HEK293 (cell line): Measurements from ENCODE around the gene CHCHD6.

Experiments used
- CTCF ChIA-PET: fragments of 350-600 bp; formaldehyde crosslinking; extraction: SDS; loops from one replicate; lab custom pipeline; 2021; ENCODE audit warnings: antibody characterized with exemption; lab: Yijun Ruan, JAX
- POLR2A ChIA-PET: fragments of 300-600 bp; formaldehyde crosslinking; extraction: SDS; loops from one replicate; lab custom pipeline; 2020; ENCODE audit warnings: antibody characterized with exemption, inconsistent platforms; lab: Yijun Ruan, JAX
- H3K27ac ChIP-seq: fragments of 200-500 bp; sonication (Bioruptor generic); 2 replicates; pipeline ENCODE4 v1.5.1; 2014; ENCODE audit warnings: low read depth, low read length, control low read depth, inconsistent platforms; ENCODE audit errors: extremely low read depth
- H3K36me3 ChIP-seq, 2 experiments: fragments of 200-500 bp in 1 of 2; sonication (Bioruptor generic) in 1 of 2; 1 replicate in 1 of 2; 2 replicates in 1 of 2; pipeline ENCODE4 v1.5.1; 2014 to 2017; ENCODE audit warnings: inconsistent platforms in 2 of 2, low read length in 2 of 2; ENCODE audit not compliant: control insufficient read depth in 2 of 2, insufficient read depth in 1 of 2
- H3K4me1 ChIP-seq: fragments of 200-500 bp; sonication (Bioruptor generic); 2 replicates; pipeline ENCODE4 v1.5.1; 2014; ENCODE audit warnings: mild to moderate bottlenecking, low read length, inconsistent platforms; ENCODE audit not compliant: control insufficient read depth, insufficient read depth
- H3K4me3 ChIP-seq: 2 replicates; pipeline ENCODE4 v1.5.1; 2011; ENCODE audit warnings: low read depth, mild to moderate bottlenecking, control low read depth, low read length, moderate library complexity
- H3K9me3 ChIP-seq: fragments of 200-500 bp; sonication (Bioruptor generic); 2 replicates; pipeline ENCODE4 v1.5.1; 2014; ENCODE audit warnings: low read depth, low read length, inconsistent platforms; ENCODE audit not compliant: control insufficient read depth, insufficient read depth
- ATF2 ChIP-seq: fragments of 450-650 bp; formaldehyde crosslinking; IDR thresholded peaks from 2 replicates; pipeline ENCODE4 v1.5.1; 2016; ENCODE audit warnings: missing biosample characterization, missing genetic modification characterization, low read depth
- BCL11A ChIP-seq: fragments of 450-650 bp; formaldehyde crosslinking; IDR thresholded peaks from 2 replicates; pipeline ENCODE4 v1.5.1; 2016; ENCODE audit warnings: low read depth, missing biosample characterization, missing genetic modification characterization
- BCL11B ChIP-seq: fragments of 450-650 bp; formaldehyde crosslinking; IDR thresholded peaks from 2 replicates; pipeline ENCODE4 v1.5.1; 2016; ENCODE audit warnings: low read depth, missing biosample characterization, missing genetic modification characterization
- GLI2 ChIP-seq: fragments of 450-650 bp; formaldehyde crosslinking; IDR thresholded peaks from 2 replicates; pipeline ENCODE4; 2017; ENCODE audit warnings: missing biosample characterization, missing genetic modification characterization, low read depth, borderline replicate concordance
- HOXC10 ChIP-seq: sonication (generic); formaldehyde crosslinking; IDR thresholded peaks from 2 replicates; pipeline ENCODE4 v1.8.1; 2023; ENCODE audit warnings: mild to moderate bottlenecking, missing genetic modification reagents
- IKZF3 ChIP-seq: fragments of 450-650 bp; IDR thresholded peaks from 2 replicates; pipeline ENCODE4 v1.5.0; 2018; ENCODE audit warnings: missing biosample characterization, mild to moderate bottlenecking, missing genetic modification characterization, moderate library complexity
- KLF1 ChIP-seq: fragments of 450-650 bp; formaldehyde crosslinking; IDR thresholded peaks from 2 replicates; pipeline ENCODE4 v1.5.1; 2016; ENCODE audit warnings: missing biosample characterization, missing genetic modification characterization
- TCF7L2 ChIP-seq: IDR thresholded peaks from 2 replicates; pipeline ENCODE4 v1.6.1; 2011; ENCODE audit warnings: low read depth, mild to moderate bottlenecking, inconsistent platforms, low read length, moderate library complexity, borderline replicate concordance
- ZBTB20 ChIP-seq: fragments of 450-650 bp; formaldehyde crosslinking; IDR thresholded peaks from 2 replicates; pipeline ENCODE4 v1.5.1; 2016; ENCODE audit warnings: missing biosample characterization, missing genetic modification characterization
- ZFP41 ChIP-seq: fragments of 450-650 bp; formaldehyde crosslinking; IDR thresholded peaks from 2 replicates; pipeline ENCODE4 v1.5.1; 2016; ENCODE audit warnings: missing biosample characterization, missing genetic modification characterization, borderline replicate concordance
- ZIC2 ChIP-seq: fragments of 450-650 bp; formaldehyde crosslinking; IDR thresholded peaks from 2 replicates; pipeline ENCODE4 v1.5.1; 2016; ENCODE audit warnings: missing biosample characterization, missing genetic modification characterization
- ZNF114 ChIP-seq: fragments of 450-650 bp; formaldehyde crosslinking; IDR thresholded peaks from 2 replicates; pipeline ENCODE4 v1.5.0; 2017; ENCODE audit warnings: missing biosample characterization, missing genetic modification characterization
- ZNF132 ChIP-seq: fragments of 450-650 bp; formaldehyde crosslinking; IDR thresholded peaks from 2 replicates; pipeline ENCODE4 v1.5.1; 2017; ENCODE audit warnings: missing biosample characterization, missing genetic modification characterization, borderline replicate concordance
- ZNF133 ChIP-seq: fragments of 450-650 bp; formaldehyde crosslinking; IDR thresholded peaks from 2 replicates; pipeline ENCODE4 v1.5.1; 2016; ENCODE audit warnings: missing biosample characterization, missing genetic modification characterization
- ZNF19 ChIP-seq: fragments of 450-650 bp; formaldehyde crosslinking; IDR thresholded peaks from 2 replicates; pipeline ENCODE4; 2016; ENCODE audit warnings: missing biosample characterization, missing genetic modification characterization, low read depth
- ZNF202 ChIP-seq: fragments of 450-650 bp; formaldehyde crosslinking; IDR thresholded peaks from 2 replicates; pipeline ENCODE4 v1.5.1; 2016; ENCODE audit warnings: missing biosample characterization, missing genetic modification characterization, borderline replicate concordance
- ZNF214 ChIP-seq: fragments of 450-650 bp; formaldehyde crosslinking; IDR thresholded peaks from 2 replicates; pipeline ENCODE4 v1.5.1; 2017; ENCODE audit warnings: missing biosample characterization, mild to moderate bottlenecking, missing genetic modification characterization, borderline replicate concordance
- ZNF341 ChIP-seq: fragments of 450-650 bp; formaldehyde crosslinking; IDR thresholded peaks from 2 replicates; pipeline ENCODE4; 2016; ENCODE audit warnings: low read depth, missing biosample characterization, missing genetic modification characterization
- ZNF366 ChIP-seq: fragments of 450-650 bp; formaldehyde crosslinking; conservative IDR thresholded peaks from 2 replicates; pipeline ENCODE4 v1.5.1; 2016; ENCODE audit warnings: missing biosample characterization, missing genetic modification characterization
- ZNF394 ChIP-seq: fragments of 450-650 bp; formaldehyde crosslinking; IDR thresholded peaks from 2 replicates; pipeline ENCODE4 v1.5.1; 2016; ENCODE audit warnings: missing biosample characterization, missing genetic modification characterization, mild to moderate bottlenecking, moderate library complexity, borderline replicate concordance
- ZNF501 ChIP-seq: fragments of 450-650 bp; formaldehyde crosslinking; IDR thresholded peaks from 2 replicates; pipeline ENCODE4 v1.5.1; 2016; ENCODE audit warnings: missing biosample characterization, missing genetic modification characterization
- ZNF544 ChIP-seq: fragments of 450-650 bp; formaldehyde crosslinking; IDR thresholded peaks from 2 replicates; pipeline ENCODE4 v1.5.0; 2017; ENCODE audit warnings: missing biosample characterization, missing genetic modification characterization
- ZNF624 ChIP-seq: fragments of 450-650 bp; formaldehyde crosslinking; IDR thresholded peaks from 2 replicates; pipeline ENCODE4 v1.5.1; 2017; ENCODE audit warnings: missing biosample characterization, missing genetic modification characterization
- ZNF654 ChIP-seq: fragments of 450-650 bp; formaldehyde crosslinking; IDR thresholded peaks from 2 replicates; pipeline ENCODE4 v1.5.1; 2016; ENCODE audit warnings: low read depth, missing biosample characterization, missing genetic modification characterization
- ZNF660 ChIP-seq: fragments of 450-650 bp; IDR thresholded peaks from 2 replicates; pipeline ENCODE4 v1.5.1; 2018; ENCODE audit warnings: missing biosample characterization, mild to moderate bottlenecking, missing genetic modification characterization
- ZNF692 ChIP-seq: fragments of 450-650 bp; formaldehyde crosslinking; IDR thresholded peaks from 2 replicates; pipeline ENCODE4 v1.5.1; 2016; ENCODE audit warnings: missing biosample characterization, missing genetic modification characterization
- ZNF792 ChIP-seq: fragments of 450-650 bp; formaldehyde crosslinking; IDR thresholded peaks from 2 replicates; pipeline ENCODE4 v1.5.1; 2016; ENCODE audit warnings: missing biosample characterization, missing genetic modification characterization

Gene CHCHD6

DNA sequence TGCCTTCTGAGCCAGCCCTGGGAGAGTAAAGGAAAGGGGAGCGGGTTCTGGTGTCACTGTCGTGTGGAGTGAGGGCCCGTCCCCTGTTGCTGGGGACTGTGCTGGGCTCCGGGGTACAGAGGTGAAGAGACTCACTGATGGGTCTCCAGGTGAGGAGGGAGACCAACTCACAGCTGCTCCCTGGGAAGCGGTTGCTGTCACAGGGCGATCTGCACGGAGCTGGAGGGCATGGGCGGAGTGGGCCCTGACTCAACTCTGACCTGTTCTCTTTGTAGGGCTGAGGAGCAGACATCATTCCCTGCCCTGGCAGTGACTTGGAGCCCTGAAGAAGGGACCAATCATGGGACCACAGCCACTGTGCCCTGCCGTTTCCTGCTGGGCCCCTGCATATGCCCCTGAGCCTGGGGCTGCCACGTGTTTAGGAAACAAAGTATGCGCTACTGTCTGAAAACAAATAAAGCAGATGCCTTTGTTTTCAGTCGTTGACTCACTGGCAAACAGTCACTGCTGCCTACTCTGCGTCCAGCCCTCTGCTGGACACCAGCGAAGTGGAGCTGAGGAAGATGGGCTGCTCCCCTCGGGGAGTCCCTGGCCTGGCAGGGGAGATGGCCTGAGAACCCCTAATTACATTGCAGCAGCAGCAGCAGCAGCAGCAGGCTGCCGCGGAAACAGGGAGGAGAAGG, 256.0 kb downstream of the CHCHD6 start:
- CTCF ChIA-PET, result no interaction called here
- H3K27ac ChIP-seq, result no peak overlapping the region
- no peaks in the 10 kb centered on the region for H3K36me3 ChIP-seq
- TF ChIP-seq ZIC2 (peak; percentile 76), HOXC10 (CRISPR knock-in tag) (no peak)
- H3K9me3 ChIP-seq, result no peaks in the 10 kb centered on the region
- no peak overlapping the region for H3K4me3 ChIP-seq
- POLR2A ChIA-PET, result no interaction called here
- H3K4me1 ChIP-seq, result no peaks in the 10 kb centered on the region

DNA sequence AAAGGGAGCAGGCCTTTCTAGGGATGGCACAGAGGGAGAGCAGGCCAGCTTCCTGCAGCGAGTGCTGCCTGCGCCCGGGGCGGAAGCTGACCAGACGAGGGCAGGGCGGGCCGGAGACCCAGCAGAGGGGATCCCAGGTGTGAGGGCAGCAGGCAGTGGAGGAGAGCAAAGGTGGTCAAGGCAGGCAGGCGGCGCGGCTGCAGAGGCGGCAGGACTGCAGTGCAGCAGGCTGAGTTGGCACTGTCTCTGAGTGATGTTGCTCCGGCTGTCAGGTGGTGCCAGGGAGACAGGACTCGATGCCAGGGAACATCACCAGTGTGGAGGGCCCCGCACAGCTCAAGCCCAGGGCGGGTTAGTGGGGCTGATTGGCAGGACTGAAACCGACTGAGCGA, 256.6 kb downstream of the CHCHD6 start:
- CTCF ChIA-PET, result no interaction called here
- POLR2A ChIA-PET, result no interaction called here
- no peaks in the 10 kb centered on the region for H3K9me3 ChIP-seq

DNA sequence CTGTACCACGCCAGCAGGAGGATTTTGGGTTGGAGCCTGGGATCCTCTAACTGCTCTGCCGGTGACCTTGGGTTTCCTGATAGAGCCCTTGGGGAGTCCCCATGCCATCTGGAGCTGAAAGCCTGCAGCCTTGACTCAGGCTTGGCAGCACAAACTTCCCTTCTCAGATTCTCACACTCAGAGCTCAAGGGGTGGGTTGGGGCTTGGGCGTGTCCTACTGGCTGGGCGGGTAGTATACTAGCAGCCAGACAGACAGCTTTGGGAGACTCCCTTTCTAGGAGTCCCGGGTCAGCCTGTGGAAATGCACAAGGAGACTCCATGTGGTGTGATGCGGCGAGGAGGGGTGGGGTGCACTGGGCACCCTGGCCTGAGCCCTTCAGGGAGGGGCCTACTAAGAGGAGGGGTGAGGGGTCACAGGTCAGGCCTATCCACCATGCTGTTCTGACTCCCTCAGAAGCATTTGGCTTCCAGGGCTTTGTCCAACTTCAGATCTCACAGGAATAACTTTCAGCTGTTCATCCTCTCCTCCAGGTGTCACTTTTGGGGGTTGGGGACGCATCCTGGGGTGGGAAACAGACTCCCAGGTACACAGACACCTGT, 257.3 kb downstream of the CHCHD6 start:
- Histone ChIP-seq H3K36me3 (no peaks in the 10 kb centered on the region), H3K4me3 (no peak overlapping the region), H3K4me1 (no peaks in the 10 kb centered on the region), H3K9me3 (no peaks in the 10 kb centered on the region), H3K27ac (no peak overlapping the region)
- ChIA-PET POLR2A (no interaction called here), CTCF (no interaction called here)
- TF ChIP-seq TCF7L2 (no peak), KLF1 (peak; percentile 72), ZNF19 (tag by site-specific recombination) (no peak), ZNF654 (no peak)

More for the DNA sequence above, 256.6 kb downstream of the CHCHD6 start:
- H3K27ac ChIP-seq, result no peak overlapping the region
- no peaks in the 10 kb centered on the region for H3K4me1 ChIP-seq
- TF ChIP-seq ZNF132 (no peak), GLI2 (tag by site-specific recombination) (no peak), ZNF341 (tag by site-specific recombination) (no peak), ZNF660 (no peak), BCL11A (tag by site-specific recombination) (no peak), ZFP41 (tag by site-specific recombination) (no peak), ZNF214 (tag by site-specific recombination) (no peak), ZNF133 (tag by site-specific recombination) (no peak), IKZF3 (tag by site-specific recombination) (no peak), ZNF501 (tag by site-specific recombination) (no peak), ZNF792 (tag by site-specific recombination) (no peak), HOXC10 (CRISPR knock-in tag) (no peak), ZBTB20 (no peak)
- H3K36me3 ChIP-seq, result no peaks in the 10 kb centered on the region
- no peak overlapping the region for H3K4me3 ChIP-seq

GRCh38 chr3:126961791-126962461, 257.9 kb downstream of the CHCHD6 start:
- Histone ChIP-seq H3K36me3 (no peaks in the 10 kb centered on the region), H3K4me1 (no peaks in the 10 kb centered on the region), H3K9me3 (no peaks in the 10 kb centered on the region), H3K27ac (no peak overlapping the region), H3K4me3 (no peak overlapping the region)
- ChIA-PET CTCF (no interaction called here), POLR2A (no interaction called here)
- TF ChIP-seq ZNF501 (tag by site-specific recombination), result no peak
- no peak for TF ChIP-seq BCL11B (tag by site-specific recombination)
- TF ChIP-seq ZNF544 (tag by site-specific recombination), result no peak
- TF ChIP-seq ZNF366 (tag by site-specific recombination), result no peak
- TF ChIP-seq ZNF624 (tag by site-specific recombination), result no peak
- no peak for TF ChIP-seq ZNF202 (tag by site-specific recombination)
- no peak for TF ChIP-seq ATF2
- no peak for TF ChIP-seq KLF1
- no peak for TF ChIP-seq ZNF692 (tag by site-specific recombination)
- TF ChIP-seq ZNF394, result no peak
- TF ChIP-seq ZNF114, result no peak
